GM15510 (cell line): ENCODE results near the gene AAK1.

Source experiments
- POLR2A ChIP-seq: IDR thresholded peaks from 3 replicates; pipeline ENCODE4 v1.6.1; 2011; ENCODE audit warnings: borderline replicate concordance; ENCODE audit not compliant: insufficient read length; ENCODE audit errors: extremely low read depth

AAK1 gene

GRCh38 chr2:69594341-69594740 is 49.2 kb downstream of the AAK1 start:
- TF ChIP-seq POLR2A = no peak

GRCh38 chr2:69592511-69592910 is 51.0 kb downstream of the AAK1 start:
- no peak for TF ChIP-seq POLR2A

GRCh38 chr2:69589973-69590652 is 53.4 kb downstream of the AAK1 start:
- no peak for TF ChIP-seq POLR2A

- no peak for TF ChIP-seq POLR2A
Observed at GRCh38 chr2:69588945-69589344, 54.6 kb downstream of the AAK1 start.

- no peak for TF ChIP-seq POLR2A
Observed at GRCh38 chr2:69588403-69588802, 55.1 kb downstream of the AAK1 start.

GRCh38 chr2:69585855-69586555 is 57.5 kb downstream of the AAK1 start:
- TF ChIP-seq POLR2A = no peak

GRCh38 chr2:69584127-69584889 is 59.2 kb downstream of the AAK1 start:
- no peak for TF ChIP-seq POLR2A

- no peak for TF ChIP-seq POLR2A
Observed at GRCh38 chr2:69583321-69583833, 60.2 kb downstream of the AAK1 start.

- TF ChIP-seq POLR2A = no peak
Observed at GRCh38 chr2:69582582-69583176, 60.9 kb downstream of the AAK1 start.

GRCh38 chr2:69581774-69582581 is 61.6 kb downstream of the AAK1 start:
- no peak for TF ChIP-seq POLR2A

GRCh38 chr2:69580486-69580885 is 63.1 kb downstream of the AAK1 start:
- TF ChIP-seq POLR2A = no peak

- TF ChIP-seq POLR2A = no peak
Observed at GRCh38 chr2:69579536-69579935, 64.0 kb downstream of the AAK1 start.

- TF ChIP-seq POLR2A = no peak
Observed at GRCh38 chr2:69578198-69578540, 65.4 kb downstream of the AAK1 start.
